HG02970 (cell line): ENCODE results near the gene PLEKHH3.

Experiments
- ATAC-seq: cut with Tn5 transposase; IDR thresholded peaks from one replicate; pipeline ENCODE4 v1.9.1; 2021; ENCODE audit warnings: mild to moderate bottlenecking, moderate library complexity, moderate number of reproducible peaks; ENCODE audit not compliant: unreplicated experiment, low FRiP score

PLEKHH3 gene, protein sequence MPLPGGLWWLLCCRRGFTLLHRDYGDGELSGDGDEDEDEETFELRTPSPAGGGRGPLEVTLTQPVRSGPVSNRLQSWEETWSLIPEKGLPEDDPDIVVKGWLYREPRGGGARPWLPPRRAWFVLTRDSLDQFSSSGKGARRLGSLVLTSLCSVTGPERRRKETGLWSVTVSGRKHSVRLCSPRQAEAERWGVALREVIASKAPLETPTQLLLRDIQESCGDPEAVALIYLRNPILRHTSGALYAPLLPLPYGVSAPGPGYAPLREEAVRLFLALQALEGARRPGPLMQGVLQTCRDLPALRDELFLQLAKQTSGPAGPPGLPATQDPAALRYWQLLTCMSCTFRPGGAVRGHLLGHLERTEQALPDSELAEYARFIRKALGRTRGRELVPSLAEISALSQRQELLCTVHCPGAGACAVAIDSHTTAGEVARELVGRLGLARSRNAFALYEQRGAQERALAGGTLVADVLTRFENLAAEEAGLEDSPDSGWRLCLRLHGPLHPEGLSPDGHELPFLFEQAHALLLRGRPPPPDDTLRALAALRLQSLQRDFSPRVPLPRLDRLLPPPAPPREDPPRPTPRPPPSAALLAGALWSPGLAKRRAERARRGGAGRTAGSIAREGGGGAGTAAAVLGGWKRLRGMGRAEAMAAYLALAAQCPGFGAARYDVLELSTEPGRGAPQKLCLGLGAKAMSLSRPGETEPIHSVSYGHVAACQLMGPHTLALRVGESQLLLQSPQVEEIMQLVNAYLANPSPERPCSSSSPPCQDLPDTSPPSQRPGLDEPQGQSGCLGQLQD

GRCh38 chr17:42676424-42677011 is at the start of gene PLEKHH3:
Gene PLEKHH3, minus strand, starts transcription at chr17:42676994. Its CDS starts 431 bp downstream, at chr17:42676563.
- ATAC-seq, result no peak

- ATAC-seq, result no peak
These were observed 48.3 kb upstream of the PLEKHH3 start for GRCh38 chr17:42725143-42725542.

DNA sequence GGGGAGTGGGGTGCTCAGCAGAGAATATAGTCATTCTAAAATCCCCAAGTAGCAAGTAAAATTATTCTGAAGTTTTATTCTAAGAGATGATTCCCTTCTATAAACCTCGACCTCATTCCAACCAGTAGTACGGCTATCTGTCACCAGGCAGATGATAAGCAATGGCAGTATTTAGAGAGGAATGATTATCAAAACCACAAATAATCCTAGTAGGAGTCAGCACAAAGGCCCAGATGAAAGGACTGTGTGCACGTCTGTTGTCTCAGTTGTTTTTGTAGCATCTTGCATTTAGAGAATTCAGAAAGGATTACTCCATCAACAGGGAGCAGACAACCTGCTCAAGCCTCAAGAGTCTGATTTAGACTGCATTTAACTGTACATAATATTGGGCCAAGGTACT is 46.8 kb upstream of the PLEKHH3 start:
- no peak for ATAC-seq

- ATAC-seq, result no peak
These were observed 44.3 kb upstream of the PLEKHH3 start for GRCh38 chr17:42720996-42721583.

- no peak for ATAC-seq
These were observed 32.8 kb upstream of the PLEKHH3 start for GRCh38 chr17:42709561-42709960.

DNA sequence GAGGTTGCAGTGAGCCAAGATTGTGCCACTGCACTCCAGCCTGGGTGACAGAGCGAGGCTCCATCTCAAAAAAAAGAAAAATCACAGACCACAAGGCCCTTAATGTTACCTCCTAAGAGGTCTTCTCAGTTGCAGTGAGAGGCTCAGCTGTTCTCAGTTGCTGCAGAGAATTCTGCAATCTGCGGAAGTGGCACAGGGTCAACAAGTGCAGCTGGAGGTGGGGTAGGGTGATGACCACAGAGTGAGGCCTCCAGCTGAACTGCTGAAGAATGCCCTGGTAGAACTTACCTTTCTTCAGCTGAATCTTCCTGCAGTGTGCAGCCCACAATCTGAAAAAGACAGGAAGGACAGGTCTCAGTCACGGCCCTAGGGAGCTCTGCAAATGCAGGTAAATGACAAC is 31.8 kb upstream of the PLEKHH3 start:
- no peak for ATAC-seq

DNA sequence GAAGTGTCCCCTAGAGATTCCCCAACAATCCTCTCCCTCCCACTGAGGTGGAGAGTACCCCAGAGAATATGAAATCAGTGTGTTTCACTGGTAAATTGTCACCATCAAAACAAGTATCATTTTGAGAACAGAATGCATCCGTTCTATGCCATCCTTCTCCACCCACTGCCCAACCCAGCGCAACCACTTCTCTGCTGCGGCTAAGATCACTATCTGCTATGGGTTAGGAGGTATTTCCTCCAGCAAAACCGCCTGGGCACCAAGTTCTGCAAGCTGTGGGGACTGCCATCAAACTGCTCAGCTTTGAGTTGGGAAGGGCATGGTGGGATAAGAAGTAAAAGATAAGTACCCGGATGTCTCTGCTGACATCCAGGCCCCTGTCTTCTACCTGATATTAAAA is 29.9 kb upstream of the PLEKHH3 start:
- no peak for ATAC-seq

DNA sequence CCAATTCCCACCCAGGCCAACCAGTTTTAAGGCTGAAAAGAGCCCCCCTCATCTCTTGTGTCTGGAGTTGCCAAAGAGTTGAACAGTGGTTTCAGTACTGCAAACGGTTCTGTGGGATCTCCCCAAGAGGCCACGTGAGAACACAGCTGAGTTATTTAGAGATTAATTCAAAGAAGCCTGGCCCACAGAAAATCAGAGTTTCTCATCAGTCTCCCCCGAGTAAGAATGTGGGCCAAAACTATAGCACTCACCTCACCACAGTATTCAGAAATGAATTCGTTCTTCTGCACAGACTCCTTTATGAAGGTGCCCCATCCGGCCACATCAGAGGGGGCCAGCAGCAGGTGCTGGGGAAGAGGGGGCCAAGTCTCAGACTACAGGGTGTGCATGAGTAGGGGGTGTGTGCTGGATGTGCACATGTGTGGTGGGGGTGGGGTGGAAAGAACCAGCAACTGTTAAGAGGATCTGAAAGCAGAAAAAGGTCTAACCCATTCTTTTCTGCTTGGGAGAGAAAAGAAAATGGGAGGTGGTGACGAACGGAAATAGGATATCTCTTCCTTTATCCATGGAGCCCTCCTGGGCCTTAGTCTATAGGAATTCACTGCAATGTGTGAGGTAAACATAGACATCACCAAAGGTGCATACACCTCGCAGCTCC is 28.2 kb upstream of the PLEKHH3 start:
- peak; percentile 50 for ATAC-seq

GRCh38 chr17:42704490-42704836 is 27.7 kb upstream of the PLEKHH3 start:
- ATAC-seq, result no peak

DNA sequence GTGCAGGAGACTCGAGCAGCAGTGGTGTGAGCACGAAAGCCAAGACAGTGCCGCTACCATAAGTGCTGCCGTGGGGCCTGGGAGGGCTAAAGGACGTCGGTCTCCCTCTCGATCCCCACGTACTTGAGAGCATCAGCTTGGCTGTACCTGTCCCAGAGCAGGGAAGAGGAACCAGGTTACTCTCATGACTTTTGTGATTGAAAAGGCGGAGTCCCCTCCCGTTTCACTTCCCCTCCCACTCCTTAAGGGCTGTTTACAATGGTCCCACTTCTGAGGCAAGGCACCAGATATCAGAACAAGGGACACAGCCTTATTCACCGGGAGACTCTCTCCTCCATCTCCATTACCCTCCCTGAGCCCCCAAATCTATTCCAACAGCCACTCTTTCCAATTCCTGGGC is 25.7 kb upstream of the PLEKHH3 start:
- ATAC-seq, result no peak

- no peak for ATAC-seq
These were observed 23.9 kb upstream of the PLEKHH3 start for GRCh38 chr17:42700586-42701289.

GRCh38 chr17:42699415-42699740 is 22.6 kb upstream of the PLEKHH3 start:
- no peak for ATAC-seq

- ATAC-seq, result no peak
These were observed 22.1 kb upstream of the PLEKHH3 start for GRCh38 chr17:42698736-42699414.

DNA sequence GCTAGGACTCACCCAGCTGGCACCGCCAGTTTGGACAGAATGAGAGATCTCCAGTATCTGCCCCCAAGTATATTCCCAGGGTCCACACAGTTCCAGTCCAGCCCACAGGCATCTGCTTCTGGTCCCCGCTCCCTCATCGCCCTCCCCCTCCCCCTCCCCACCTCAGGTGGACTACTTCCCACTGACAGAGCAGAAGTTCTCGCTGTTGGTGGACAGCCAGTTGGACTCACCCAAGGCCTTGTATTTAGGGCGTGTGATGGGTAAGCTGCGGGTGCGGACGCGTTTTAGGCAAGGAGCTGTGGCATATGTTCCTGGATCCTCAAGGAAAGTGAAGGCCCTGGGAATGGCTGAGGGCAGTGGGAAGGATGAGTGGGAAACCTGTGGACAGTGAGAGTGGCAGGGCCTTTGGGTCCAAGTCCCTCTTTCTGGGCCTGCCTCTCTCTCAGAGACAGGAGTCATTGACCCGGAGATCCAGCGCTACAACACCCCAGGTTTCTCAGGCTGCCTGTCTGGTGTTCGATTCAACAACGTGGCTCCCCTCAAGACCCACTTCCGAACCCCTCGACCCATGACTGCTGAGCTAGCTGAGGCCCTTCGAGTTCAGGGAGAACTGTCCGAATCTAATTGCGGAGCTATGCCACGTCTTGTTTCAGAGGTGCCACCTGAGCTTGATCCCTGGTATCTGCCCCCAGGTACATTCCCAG is 20.5 kb upstream of the PLEKHH3 start:
- no peak for ATAC-seq

GRCh38 chr17:42695500-42695899 is 18.7 kb upstream of the PLEKHH3 start:
- ATAC-seq, result no peak

DNA sequence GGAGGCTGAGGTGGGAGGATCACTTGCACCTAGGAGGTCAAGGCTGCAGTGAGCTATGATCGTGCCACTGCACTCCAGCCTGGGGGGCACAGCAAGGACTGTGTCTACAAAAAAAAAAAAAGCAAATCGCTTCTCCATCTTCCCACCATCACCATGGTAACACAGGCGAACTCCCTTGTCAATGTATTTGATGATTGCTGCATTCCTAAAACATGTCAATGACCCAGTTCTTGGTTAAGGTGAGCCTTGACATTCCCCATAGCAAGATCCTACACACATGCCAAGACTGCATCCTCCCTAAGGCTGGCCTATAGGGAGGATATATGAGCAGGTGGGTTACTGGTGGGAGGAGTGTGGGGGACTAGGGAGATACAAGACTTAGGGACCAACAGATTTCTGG is 17.7 kb upstream of the PLEKHH3 start:
- ATAC-seq, result no peak

DNA sequence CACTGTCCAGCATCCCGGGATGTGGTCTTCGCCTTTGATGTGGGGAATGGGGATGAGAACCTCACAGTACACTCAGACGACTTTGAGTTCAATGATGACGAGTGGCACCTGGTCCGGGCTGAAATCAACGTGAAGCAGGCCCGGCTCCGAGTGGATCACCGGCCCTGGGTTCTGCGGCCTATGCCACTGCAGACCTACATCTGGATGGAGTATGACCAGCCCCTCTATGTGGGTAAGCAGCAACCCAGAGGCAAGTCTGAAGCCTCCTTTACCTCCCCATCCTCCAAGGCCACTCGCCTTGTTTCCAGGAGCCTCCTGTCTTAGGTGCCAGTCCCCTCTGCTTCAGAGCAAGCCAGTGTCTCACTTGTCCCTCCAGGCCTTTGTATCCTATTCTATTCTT is 15.7 kb upstream of the PLEKHH3 start:
- ATAC-seq, result no peak

GRCh38 chr17:42691021-42691545 is 14.3 kb upstream of the PLEKHH3 start:
- no peak for ATAC-seq

GRCh38 chr17:42690596-42690995 is 13.8 kb upstream of the PLEKHH3 start:
- ATAC-seq, result no peak
